HepG2 (cell line): ENCODE measurements around the gene SOAT2. TPM values are rescaled to one million over a fixed set of nuclear protein-coding genes. Genes with fewer than 3 reads are reported as not detected.

Experiments
- microRNA-seq: library from miRNA; unstranded; fragments of <30 nt; microRNA quantifications from one replicate; pipeline ENCODE4, GENCODE V29; 2020
- polyA plus RNA-seq, 8 experiments: library from polyadenylated mRNA; depleted of rRNA in 3 of 8; stranded (reverse) in 7 of 8; unstranded in 1 of 8; fragments of >200 nt; fragmentation: Illumina TruSeq in 4 of 8; extraction: Trizol in 4 of 8; gene quantifications; 2 replicates each; pipeline versions ENCODE4 v1.2.1 to v1.2.3, GENCODE V29; 2011 to 2016; ENCODE audit warnings: low read depth in 4 of 8, missing spikeins in 1 of 8, mixed read lengths in 1 of 8; ENCODE audit not compliant: insufficient read depth in 1 of 8
- small RNA-seq, 3 experiments: library from RNA; depleted of rRNA; stranded (forward); fragments of <200 nt; gene quantifications; one replicate each; pipeline ENCODE3, GENCODE V24; 2012; ENCODE audit warnings: low read depth in 2 of 3, low replicate concordance in 1 of 3; ENCODE audit not compliant: insufficient read length in 3 of 3, insufficient read depth in 2 of 3
- total RNA-seq, 5 experiments: library from RNA; depleted of rRNA; stranded (reverse); fragments of >200 nt; fragmentation: Illumina TruSeq; extraction: Trizol; gene quantifications; 2 replicates each; pipeline ENCODE4 v1.2.3, GENCODE V29; 2016; ENCODE audit warnings: low read depth in 1 of 5

SOAT2 gene
- total and polyA plus RNA-seq, 2 of the 13 experiments (the other 11 are each of a cell fraction or from before 2014, with no cell fraction given) = 14.9 to 108 TPM

Small RNA genes lying within 50 kb of the gene (microRNA-seq; reads per million reads assigned to microRNA genes)
- 0.68 reads per million for gene MIR6757

Small RNA genes lying within 50 kb of the gene (small RNA-seq; reads per million reads assigned to genes)
- gene HIGD1AP1 = 0 reads per million in 3 experiments
- 0 reads per million in 3 experiments for gene MIR6757
- 0 reads per million in 3 experiments for gene RNU6-333P

Other genes starting within 250 kb of the SOAT2 start
- 718 and 837 TPM in 2 replicates for gene KRT8, start 198.4 kb upstream of the SOAT2 start, total RNA-seq (2016; rRNA removed; fragmentation: Illumina TruSeq; extraction: Trizol)
- 491 and 498 TPM in 2 replicates for gene KRT8, start 198.4 kb upstream of the SOAT2 start, polyA plus RNA-seq (2011; rRNA removed)
- gene KRT18, start 154.4 kb upstream of the SOAT2 start, total RNA-seq (2016; rRNA removed; fragmentation: Illumina TruSeq; extraction: Trizol) = 618 and 762 TPM in 2 replicates
- 433 and 436 TPM in 2 replicates for gene KRT18, start 154.4 kb upstream of the SOAT2 start, polyA plus RNA-seq (2011; rRNA removed)
- 548 and 779 TPM in 2 replicates for gene EIF4B, start 97.0 kb upstream of the SOAT2 start, total RNA-seq (2016; rRNA removed; fragmentation: Illumina TruSeq; extraction: Trizol)
- gene EIF4B, start 97.0 kb upstream of the SOAT2 start, polyA plus RNA-seq (2011; rRNA removed) = 327 and 416 TPM in 2 replicates
- 3.2 and 8.9 TPM in 2 replicates for gene TNS2, start 53.4 kb upstream of the SOAT2 start, total RNA-seq (2016; rRNA removed; fragmentation: Illumina TruSeq; extraction: Trizol)
- 18.0 and 20.4 TPM in 2 replicates for gene TNS2, start 53.4 kb upstream of the SOAT2 start, polyA plus RNA-seq (2011; rRNA removed)
- 9.0 and 9.2 TPM in 2 replicates for gene SPRYD3, start 24.1 kb upstream of the SOAT2 start, total RNA-seq (2016; rRNA removed; fragmentation: Illumina TruSeq; extraction: Trizol)
- 9.2 and 10.7 TPM in 2 replicates for gene SPRYD3, start 24.1 kb upstream of the SOAT2 start, polyA plus RNA-seq (2011; rRNA removed)
- gene IGFBP6, start 5.8 kb upstream of the SOAT2 start, total RNA-seq (2016; rRNA removed; fragmentation: Illumina TruSeq; extraction: Trizol) = 2.1 and 3.9 TPM in 2 replicates
- gene IGFBP6, start 5.8 kb upstream of the SOAT2 start, polyA plus RNA-seq (2011; rRNA removed) = 22.6 and 25.2 TPM in 2 replicates
- 15.0 and 16.9 TPM in 2 replicates for gene ZNF740, start 77.2 kb downstream of the SOAT2 start, total RNA-seq (2016; rRNA removed; fragmentation: Illumina TruSeq; extraction: Trizol)
- gene ZNF740, start 77.2 kb downstream of the SOAT2 start, polyA plus RNA-seq (2011; rRNA removed) = 19.0 and 22.0 TPM in 2 replicates
- gene CSAD, start 77.4 kb downstream of the SOAT2 start, total RNA-seq (2016; rRNA removed; fragmentation: Illumina TruSeq; extraction: Trizol) = 2.7 and 7.2 TPM in 2 replicates
- 23.5 and 25.2 TPM in 2 replicates for gene CSAD, start 77.4 kb downstream of the SOAT2 start, polyA plus RNA-seq (2011; rRNA removed)
- 0.13 and 0.18 TPM in 2 replicates for gene ITGB7, start 103.8 kb downstream of the SOAT2 start, total RNA-seq (2016; rRNA removed; fragmentation: Illumina TruSeq; extraction: Trizol)
- 0.14 and 0.16 TPM in 2 replicates for gene ITGB7, start 103.8 kb downstream of the SOAT2 start, polyA plus RNA-seq (2011; rRNA removed)
- gene RARG, start 128.7 kb downstream of the SOAT2 start, total RNA-seq (2016; rRNA removed; fragmentation: Illumina TruSeq; extraction: Trizol) = 0.77 and 0.91 TPM in 2 replicates
- gene RARG, start 128.7 kb downstream of the SOAT2 start, polyA plus RNA-seq (2011; rRNA removed) = 1.5 and 1.6 TPM in 2 replicates
- gene ESPL1, start 164.8 kb downstream of the SOAT2 start, total RNA-seq (2016; rRNA removed; fragmentation: Illumina TruSeq; extraction: Trizol) = 11.5 and 11.6 TPM in 2 replicates
- 5.3 and 5.8 TPM in 2 replicates for gene ESPL1, start 164.8 kb downstream of the SOAT2 start, polyA plus RNA-seq (2011; rRNA removed)
- 462 and 578 TPM in 2 replicates for gene PFDN5, start 192.1 kb downstream of the SOAT2 start, total RNA-seq (2016; rRNA removed; fragmentation: Illumina TruSeq; extraction: Trizol)
- gene PFDN5, start 192.1 kb downstream of the SOAT2 start, polyA plus RNA-seq (2011; rRNA removed) = 440 and 449 TPM in 2 replicates
- gene MYG1, start 196.2 kb downstream of the SOAT2 start, total RNA-seq (2016; rRNA removed; fragmentation: Illumina TruSeq; extraction: Trizol) = 58.0 and 62.6 TPM in 2 replicates
- gene MYG1, start 196.2 kb downstream of the SOAT2 start, polyA plus RNA-seq (2011; rRNA removed) = 38.6 and 40.7 TPM in 2 replicates
- gene AAAS, start 218.1 kb downstream of the SOAT2 start, total RNA-seq (2016; rRNA removed; fragmentation: Illumina TruSeq; extraction: Trizol) = 47.6 and 49.9 TPM in 2 replicates
- 52.0 and 54.0 TPM in 2 replicates for gene AAAS, start 218.1 kb downstream of the SOAT2 start, polyA plus RNA-seq (2011; rRNA removed)
- gene SP7, start 232.9 kb downstream of the SOAT2 start, total RNA-seq (2016; rRNA removed; fragmentation: Illumina TruSeq; extraction: Trizol) = not detected in 2 replicates
- gene SP7, start 232.9 kb downstream of the SOAT2 start, polyA plus RNA-seq (2011; rRNA removed) = not detected in 2 replicates